GM23248 (cell line): ENCODE results near the gene DRC1.

Experiments used
- EZH2 ChIP-seq: fragments of 200-600 bp; sonication (generic); IDR thresholded peaks from 2 replicates; pipeline ENCODE4 v1.6.1; 2018; ENCODE audit warnings: antibody characterized with exemption, mild to moderate bottlenecking; ENCODE audit not compliant: insufficient read depth, poor library complexity, severe bottlenecking
- EZH2phosphoT487 ChIP-seq: fragments of 200-600 bp; sonication (generic); IDR thresholded peaks from 2 replicates; pipeline ENCODE4 v1.6.1; 2018; ENCODE audit warnings: antibody characterized with exemption, moderate library complexity, mild to moderate bottlenecking, low read depth; ENCODE audit not compliant: insufficient read depth

- TF ChIP-seq EZH2 (no peak), EZH2phosphoT487 (no peak)
Measured at GRCh38 chr2:26504002-26504401, 102.3 kb downstream of the DRC1 start.
